Adrenal gland (tissue), 5 donors: ENCODE data around the gene DSTN.

Experiments used
- CTCF ChIP-seq, 6 experiments: fragments of 450-650 bp in 4 of 6; fragments of 200-600 bp in 2 of 6; sonication (generic) in 1 of 6; IDR thresholded peaks; 1 replicate in 5 of 6; 2 replicates in 1 of 6; pipeline versions ENCODE4 v1.5.1 to v1.8.0; 2016 to 2021; ENCODE audit warnings: antibody characterized with exemption in 6 of 6, mild to moderate bottlenecking in 2 of 6, moderate library complexity in 1 of 6
- POLR2A ChIP-seq, 2 donors: fragments of 450-650 bp; IDR thresholded peaks; one replicate each; pipeline ENCODE4 v1.6.1; 2017; ENCODE audit warnings: antibody characterized with exemption in 2 of 2, mild to moderate bottlenecking in 2 of 2, moderate library complexity in 1 of 2
- donor health status: DM: no; HTN: no; CAD: no.

- no peak for TF ChIP-seq CTCF (IDR thresholded peaks at IDR 0.05)
- TF ChIP-seq POLR2A (IDR thresholded peaks at IDR 0.05) = no peak
Observed at GRCh38 chr20:17612992-17613327, 43.1 kb downstream of the DSTN start.
